NCI-H69 (cell line): Measurements from ENCODE around the gene MPP7.

Source experiments
- DNase-seq: peaks from one replicate; lab custom pipeline; 2025; lab: John Stamatoyannopoulos, UW

MPP7 gene

DNA sequence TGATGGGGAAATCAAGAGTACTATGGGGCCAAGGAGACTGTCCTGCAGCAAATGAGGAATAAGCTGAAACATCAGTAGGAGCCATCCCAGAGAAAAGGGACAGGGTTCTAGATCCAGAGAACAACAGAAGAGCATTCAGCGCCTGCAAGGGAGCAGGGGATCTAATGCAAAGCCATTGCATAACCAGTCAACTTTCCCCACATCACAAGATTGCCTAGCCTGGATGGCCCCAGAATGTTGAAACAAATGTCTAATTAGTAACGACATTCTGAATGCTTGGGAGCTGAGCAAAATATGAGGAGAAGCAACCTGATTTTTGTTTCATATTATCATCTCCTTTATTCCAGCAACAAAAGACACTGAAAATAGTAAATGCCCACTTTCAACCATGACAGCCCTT is 2.7 kb upstream of the MPP7 start:
- DNase-seq, result no peak

DNA sequence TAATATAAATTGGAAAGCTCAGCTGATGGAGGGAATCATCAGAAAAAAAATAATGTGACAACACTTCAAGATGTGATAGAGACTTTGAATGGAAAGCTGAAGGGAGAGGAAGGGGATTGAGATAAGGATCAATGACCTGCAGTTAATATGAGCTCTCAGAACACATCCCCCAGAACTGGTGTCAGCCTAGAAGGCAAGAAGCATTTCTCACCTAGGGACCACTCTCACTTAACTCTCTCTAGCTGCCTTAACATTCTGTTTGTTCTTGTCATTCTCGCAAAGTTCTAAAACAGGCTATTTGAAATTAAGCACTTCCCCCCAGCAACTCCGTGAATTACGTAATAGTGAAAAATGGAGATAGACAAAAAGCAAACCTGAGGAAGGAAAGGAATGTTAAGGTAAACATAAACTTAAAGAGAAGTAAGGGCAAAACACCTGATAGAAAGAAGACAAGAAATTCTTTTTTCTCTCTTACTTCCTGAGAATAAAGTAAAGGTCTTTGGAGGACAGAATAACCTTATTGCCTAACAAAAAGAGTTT is 1.2 kb upstream of the MPP7 start:
- no peak for DNase-seq

- peak; percentile 31 for DNase-seq
These were observed 739 bp downstream of the MPP7 start for GRCh38 chr10:28302012-28302637.

- no peak for DNase-seq
These were observed 2.8 kb downstream of the MPP7 start for GRCh38 chr10:28300027-28300426.

DNA sequence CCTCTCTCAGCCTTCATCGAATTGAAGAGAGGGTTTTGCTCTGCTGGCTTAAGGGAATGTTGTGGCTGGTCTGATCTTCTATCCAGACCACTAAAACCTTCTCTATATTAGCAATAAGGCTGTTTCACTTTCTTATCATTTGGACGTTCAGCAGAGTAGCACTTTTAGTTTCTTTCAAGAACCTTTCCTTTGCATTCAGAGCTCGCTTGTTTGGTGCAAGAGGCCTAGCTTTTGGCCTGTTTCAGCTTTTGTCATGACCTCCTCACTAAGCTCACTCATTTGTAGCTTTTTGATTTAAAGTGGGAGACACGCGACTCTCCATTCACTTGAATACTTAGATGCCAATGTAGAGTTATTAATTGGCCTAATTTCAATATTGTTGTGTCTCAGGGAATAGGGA is 3.9 kb downstream of the MPP7 start:
- no peak for DNase-seq

- DNase-seq, result no peak
These were observed 6.8 kb downstream of the MPP7 start for GRCh38 chr10:28296023-28296422.

- no peak for DNase-seq
These were observed 7.5 kb downstream of the MPP7 start for GRCh38 chr10:28295336-28295735.

- no peak for DNase-seq
These were observed 8.1 kb downstream of the MPP7 start for GRCh38 chr10:28294809-28295208.

GRCh38 chr10:28294169-28294532 is 8.7 kb downstream of the MPP7 start:
- no peak for DNase-seq

DNA sequence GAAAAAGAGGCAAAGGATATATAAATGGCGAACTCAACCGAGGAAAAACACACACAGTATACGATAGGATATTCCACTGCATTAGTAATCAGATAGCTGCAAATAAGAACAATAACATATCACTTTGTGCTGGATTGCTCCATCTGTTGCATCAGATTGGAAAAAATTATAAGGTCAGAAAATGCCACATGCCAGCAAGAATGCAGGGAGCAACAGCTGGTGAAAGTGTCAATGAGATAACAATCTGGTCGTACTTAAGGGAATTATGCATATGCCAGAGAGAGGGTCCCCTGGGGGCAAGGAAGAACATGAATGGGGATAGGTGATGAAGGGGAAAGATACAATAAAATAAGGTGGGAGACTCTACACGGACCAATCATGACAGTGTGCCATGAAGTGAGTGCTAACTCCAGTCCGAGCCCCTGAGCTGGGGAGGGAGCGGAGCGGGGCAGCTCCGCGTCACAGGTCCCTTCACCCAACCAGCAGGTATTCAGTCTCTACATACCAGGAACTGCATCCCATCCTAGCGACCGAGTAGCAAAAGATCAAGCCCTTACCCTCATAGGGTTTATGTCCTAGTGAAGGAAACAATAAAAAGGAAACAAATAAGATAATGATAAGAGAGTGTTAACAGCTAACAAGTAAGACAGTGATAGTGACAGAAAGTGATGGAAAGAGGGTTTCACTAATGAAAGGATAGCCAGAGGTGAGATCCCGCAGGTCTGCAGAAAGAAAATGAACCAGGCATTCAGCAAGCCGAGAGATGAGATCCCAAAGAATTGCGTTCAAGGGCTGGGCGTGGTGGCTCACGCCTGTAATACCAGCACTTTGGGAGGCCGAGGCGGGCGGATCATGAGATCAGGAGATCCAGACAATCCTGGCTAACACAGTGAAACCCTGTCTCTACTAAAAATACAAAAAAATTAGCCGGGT is 9.4 kb downstream of the MPP7 start:
- DNase-seq, result no peak

DNA sequence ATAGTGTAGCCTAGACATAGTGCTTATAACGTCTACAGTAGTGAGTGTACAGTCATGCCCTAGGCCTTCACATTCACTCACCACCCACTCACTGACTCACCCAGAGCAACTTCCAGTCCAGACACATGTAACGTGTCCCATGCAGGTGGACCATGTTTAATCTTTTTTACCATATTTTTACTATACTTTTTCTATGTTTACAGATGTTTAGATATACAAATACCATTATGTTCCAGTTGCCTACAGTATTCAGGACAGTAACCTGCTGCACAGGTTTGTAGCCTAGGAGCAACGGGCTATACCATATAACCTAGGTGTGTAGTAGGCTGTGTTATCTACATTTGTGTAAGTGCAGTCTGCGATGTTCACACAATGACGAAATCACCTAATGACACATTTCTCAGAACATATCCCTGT is 11.0 kb downstream of the MPP7 start:
- no peak for DNase-seq

DNA sequence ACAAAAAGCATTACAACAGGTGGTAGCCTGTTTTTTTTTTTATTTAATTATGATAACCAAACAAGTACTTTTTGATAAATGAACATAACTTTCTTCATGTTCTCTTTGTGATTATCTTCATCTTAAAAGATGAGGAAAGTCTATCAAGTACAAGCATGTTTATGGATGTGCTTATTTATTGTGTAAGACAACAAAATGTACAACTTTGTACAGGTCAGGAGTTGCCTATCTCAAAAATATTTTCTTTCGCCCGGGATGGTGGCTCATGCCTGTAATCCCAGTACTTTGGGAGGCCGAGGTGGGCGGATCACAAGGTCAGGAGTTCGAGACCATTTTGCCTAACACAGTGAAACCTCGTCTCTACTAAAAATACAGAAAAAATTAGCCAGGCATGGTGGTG is 17.0 kb downstream of the MPP7 start:
- DNase-seq, result no peak

- no peak for DNase-seq
These were observed 18.7 kb downstream of the MPP7 start for GRCh38 chr10:28284126-28284525.

DNA sequence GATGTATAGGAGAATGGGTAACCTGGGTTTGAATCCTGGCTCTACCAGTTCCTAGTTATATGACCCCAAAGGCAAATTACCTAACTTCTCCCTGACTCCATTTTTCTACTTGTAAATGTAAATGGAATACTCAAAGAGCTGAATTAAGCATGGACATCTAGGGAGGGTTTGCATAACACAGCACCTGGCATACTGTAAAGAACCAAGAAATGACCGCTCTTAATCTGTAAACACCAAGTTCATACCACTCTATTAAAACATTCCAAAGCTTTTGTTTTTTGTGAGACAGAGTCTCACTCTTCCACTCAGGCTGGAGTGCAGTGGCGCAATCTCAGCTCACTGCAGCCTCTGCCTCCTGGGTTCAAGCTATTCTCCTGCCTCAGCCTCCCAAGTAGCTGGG is 19.6 kb downstream of the MPP7 start:
- DNase-seq, result no peak

GRCh38 chr10:28282336-28282735 is 20.5 kb downstream of the MPP7 start:
- no peak for DNase-seq

DNA sequence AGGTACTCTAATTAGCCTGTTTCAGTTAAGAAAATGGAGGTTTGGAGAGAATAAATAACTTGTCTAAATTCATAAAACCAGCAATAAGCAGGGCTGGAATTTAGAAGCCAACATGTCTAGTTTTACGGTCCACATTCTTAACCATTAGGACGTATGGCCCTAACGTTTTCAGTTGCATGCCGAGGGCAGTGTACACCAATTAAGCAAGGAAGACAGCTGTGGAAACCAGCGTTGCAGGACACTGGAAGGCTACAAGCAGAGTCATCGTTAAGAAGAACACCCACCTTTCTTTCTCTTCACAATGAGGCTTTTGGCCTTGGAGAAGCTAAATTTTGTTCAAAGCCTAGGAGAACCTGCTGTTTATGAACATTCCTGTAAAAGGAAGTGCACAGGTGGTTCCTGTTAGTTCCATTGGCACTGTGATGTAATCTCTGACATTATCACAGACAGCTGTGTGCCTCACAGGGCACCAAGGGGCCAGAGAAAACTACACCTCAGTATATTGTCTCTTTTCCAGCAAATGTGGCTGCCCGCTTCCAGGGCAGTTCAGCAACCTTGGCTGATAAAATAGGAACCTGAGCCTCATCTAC is 21.0 kb downstream of the MPP7 start:
- no peak for DNase-seq

- DNase-seq, result no peak
These were observed 22.2 kb downstream of the MPP7 start for GRCh38 chr10:28280652-28281051.

DNA sequence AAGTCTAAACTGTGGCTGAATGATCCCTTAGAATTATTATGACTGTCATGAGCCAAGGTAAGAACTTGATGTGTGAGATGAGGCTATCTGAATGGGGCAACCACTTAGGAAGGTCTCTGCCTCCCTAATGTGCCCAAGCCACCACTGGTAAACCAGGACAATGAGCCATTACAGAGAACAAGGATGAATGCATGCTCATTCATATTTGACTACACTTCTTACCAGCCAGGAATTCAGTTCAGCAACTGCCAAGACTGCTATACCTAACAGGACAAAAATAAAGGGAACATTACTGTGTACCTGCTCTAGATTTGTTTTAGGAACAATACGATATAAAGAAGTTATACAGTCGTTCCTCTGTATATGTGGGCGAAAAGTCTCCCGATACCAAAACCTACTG is 23.0 kb downstream of the MPP7 start:
- no peak for DNase-seq

DNA sequence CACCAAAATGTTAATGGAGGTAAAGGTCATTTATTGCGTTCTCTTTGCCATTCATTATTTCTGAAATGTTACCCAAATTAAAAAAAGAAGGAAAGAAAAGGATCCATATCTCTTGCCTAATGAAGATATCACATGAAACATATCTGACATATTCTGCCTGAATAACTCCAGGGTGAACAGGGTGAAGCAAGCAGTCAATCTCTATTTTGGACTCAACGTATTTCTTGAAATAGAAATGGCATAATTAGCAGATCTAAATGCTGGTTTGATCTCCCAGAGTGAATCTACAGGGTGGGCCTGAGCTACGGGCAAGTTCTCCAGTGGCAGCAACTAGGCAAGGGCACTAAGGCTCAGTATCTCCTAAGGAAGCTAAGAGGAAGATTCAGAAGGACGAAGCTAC is 24.0 kb downstream of the MPP7 start:
- no peak for DNase-seq

- no peak for DNase-seq
These were observed 26.5 kb downstream of the MPP7 start for GRCh38 chr10:28276384-28276783.

GRCh38 chr10:28274475-28274874 is 28.4 kb downstream of the MPP7 start:
- DNase-seq, result no peak

GRCh38 chr10:28273343-28273742 is 29.5 kb downstream of the MPP7 start:
- DNase-seq, result no peak

DNA sequence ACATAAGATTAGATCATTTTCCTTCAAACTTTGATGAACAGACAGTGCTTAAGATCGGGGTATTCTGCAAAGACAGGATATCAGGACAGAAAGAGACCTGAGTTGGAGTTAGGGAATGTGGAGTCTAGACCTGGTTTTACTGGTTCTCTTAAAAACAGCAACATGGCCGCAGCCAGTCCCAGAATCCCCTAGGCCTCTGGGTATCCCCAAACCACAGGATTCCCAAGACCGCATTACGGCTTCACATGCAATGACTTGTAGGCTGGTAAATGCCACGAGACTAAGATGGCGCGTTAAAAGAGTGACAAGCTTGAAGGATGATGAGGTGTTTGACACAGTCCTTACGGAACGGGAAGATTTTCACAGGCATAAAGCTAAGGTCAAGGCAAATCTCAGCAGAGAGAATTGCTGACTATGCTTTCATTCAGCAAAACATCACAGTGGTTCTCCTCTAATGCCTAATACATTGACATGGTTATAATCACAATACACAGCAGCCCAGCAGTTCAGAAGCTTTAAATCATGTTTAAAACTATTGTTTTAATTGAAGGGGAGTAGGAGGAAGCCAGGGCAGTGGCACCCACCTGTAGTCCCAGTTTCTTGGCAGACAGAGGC is 32.9 kb downstream of the MPP7 start:
- DNase-seq, result no peak
